Activated naive CD4-positive, alpha-beta T cell treated with anti-CD3 and anti-CD28 coated beads, Interleukin-2, amount 50 U/mL, for 24 hours (primary cell): Measurements from ENCODE around the gene VAMP8.
A peak's percentile ranks its signal among the peaks of the same experiment; 100 is the strongest.
"Not testable (repeated sequence)": the region's sequence is repeated elsewhere in the genome, so short reads cannot be mapped to it uniquely, and the experiment has no call there.

Source experiments
- H3K27ac Mint-ChIP-seq: one replicate; pipeline ENCODE4 v1.8.0; 2021; ENCODE audit warnings: mild to moderate bottlenecking, mixed read lengths
- H3K27me3 Mint-ChIP-seq: one replicate; pipeline ENCODE4 v1.8.0; 2021; ENCODE audit warnings: mixed read lengths
- H3K36me3 Mint-ChIP-seq: one replicate; pipeline ENCODE4 v1.8.0; 2021; ENCODE audit warnings: mixed read lengths
- H3K4me1 Mint-ChIP-seq: one replicate; pipeline ENCODE4 v1.8.0; 2021; ENCODE audit warnings: mixed read lengths
- H3K4me3 Mint-ChIP-seq: one replicate; pipeline ENCODE4 v1.8.0; 2021; ENCODE audit warnings: mild to moderate bottlenecking, mixed read lengths
- H3K9me3 Mint-ChIP-seq: one replicate; pipeline ENCODE4 v1.8.0; 2021; ENCODE audit warnings: mixed read lengths

VAMP8 gene

GRCh38 chr2:85607268-85608215 lies 30.2 kb downstream of the VAMP8 start:
- Mint-ChIP-seq H3K4me1 (peaks cover 64% of the 10 kb centered on the region), H3K4me3 (no peak overlapping the region), H3K27ac (peak overlapping the region; percentile 19), H3K36me3 (peaks cover 4% of the 10 kb centered on the region), H3K27me3 (no peaks in the 10 kb centered on the region), H3K9me3 (no peaks in the 10 kb centered on the region)

DNA sequence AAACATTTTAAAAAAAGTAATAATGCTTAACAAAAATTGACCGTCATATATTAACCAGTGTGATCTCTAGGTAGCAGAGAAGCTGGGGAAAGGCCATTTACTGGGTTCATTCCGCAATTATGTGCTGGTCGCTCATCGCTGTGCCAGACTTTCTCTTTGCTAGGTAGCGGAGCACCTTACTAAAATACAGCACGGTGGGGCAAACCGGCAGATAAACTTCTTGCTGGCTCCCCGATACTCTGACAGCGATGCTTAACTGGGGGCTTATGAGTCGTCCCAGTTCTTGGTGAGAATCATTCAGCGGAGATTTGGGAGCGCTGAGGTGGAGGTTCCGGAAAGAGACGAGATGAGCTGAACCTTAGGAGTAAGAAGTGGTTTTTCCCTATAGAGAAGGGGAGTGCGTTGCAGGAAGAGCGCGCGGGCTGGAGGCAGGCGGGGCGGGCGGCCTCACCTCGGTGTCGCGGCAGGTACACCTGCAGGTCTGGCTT lies 33.9 kb downstream of the VAMP8 start:
- Mint-ChIP-seq H3K9me3 (no peaks in the 10 kb centered on the region), H3K4me3 (peak overlapping the region; percentile 98)

DNA sequence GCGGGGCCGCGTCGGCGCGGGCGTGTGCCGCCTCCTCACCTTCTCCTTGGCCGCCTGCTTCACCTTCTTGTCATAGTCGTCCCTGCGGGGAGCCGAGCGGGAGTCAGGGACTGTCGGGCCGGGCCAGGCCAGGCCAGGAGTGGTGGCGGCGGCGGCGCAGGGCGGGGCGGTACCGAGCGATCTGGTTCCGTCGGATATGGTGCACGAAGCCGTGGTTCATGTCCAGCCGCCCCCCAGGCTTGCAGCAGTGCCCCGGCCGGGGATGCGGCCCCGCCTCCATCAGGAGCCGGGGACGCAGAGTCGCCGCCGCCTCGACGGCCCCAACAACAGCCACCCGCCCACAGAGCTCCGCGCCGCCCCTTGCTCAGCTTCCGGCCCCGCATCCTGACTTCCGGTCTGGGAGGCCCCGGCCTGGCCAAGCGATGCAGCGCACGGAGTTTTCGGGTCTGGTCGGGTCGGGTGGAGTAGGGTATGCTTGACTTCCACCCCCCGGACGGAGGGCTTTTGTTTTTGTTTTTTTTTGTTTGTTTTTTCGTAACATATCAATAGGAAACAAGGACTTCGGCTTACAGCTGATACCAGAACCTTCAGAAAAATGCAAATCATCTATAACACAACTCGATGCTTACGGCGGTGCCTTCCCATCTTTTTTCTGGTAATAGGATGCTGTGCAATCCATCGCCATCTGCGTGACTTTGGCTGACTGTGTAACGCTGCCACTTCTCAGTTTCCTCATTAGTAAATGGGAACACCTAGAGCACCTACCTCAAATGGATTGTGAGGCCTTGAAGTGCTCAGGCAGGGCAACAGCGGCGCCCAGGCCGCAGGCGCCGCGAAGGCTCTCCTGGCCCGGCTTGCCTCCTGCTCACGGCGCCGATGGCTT lies 34.6 kb downstream of the VAMP8 start, which contains the start of gene C2orf68:
C2orf68 (minus strand) TSS at position 362 of the 883 bp plus-strand sequence; CDS start at position 280, 82 bp downstream.
- peak within 1 kb of the TSS; percentile 97 for H3K27ac Mint-ChIP-seq
- peaks cover 35% of the 10 kb centered on the region for H3K4me1 Mint-ChIP-seq
- peaks cover 4% of the 10 kb centered on the region for H3K36me3 Mint-ChIP-seq
- H3K4me3 Mint-ChIP-seq: peak within 1 kb of the TSS; percentile 98
- H3K27me3 Mint-ChIP-seq: no peaks in the 10 kb centered on the region
- H3K9me3 Mint-ChIP-seq: no peaks in the 10 kb centered on the region

More for the DNA sequence above, 33.9 kb downstream of the VAMP8 start:
- H3K4me1 Mint-ChIP-seq: peaks cover 38% of the 10 kb centered on the region
- H3K36me3 Mint-ChIP-seq: peaks cover 4% of the 10 kb centered on the region
- H3K27ac Mint-ChIP-seq: peak overlapping the region; percentile 97
- H3K27me3 Mint-ChIP-seq: no peaks in the 10 kb centered on the region

- Mint-ChIP-seq H3K36me3 (peaks cover 4% of the 10 kb centered on the region), H3K4me3 (no peak overlapping the region), H3K9me3 (no peaks in the 10 kb centered on the region), H3K4me1 (peaks cover 32% of the 10 kb centered on the region), H3K27ac (no peak overlapping the region), H3K27me3 (no peaks in the 10 kb centered on the region)
These were observed 36.5 kb downstream of the VAMP8 start for GRCh38 chr2:85613717-85614515.

- H3K36me3 Mint-ChIP-seq, H3K27ac Mint-ChIP-seq, H3K9me3 Mint-ChIP-seq, H3K27me3 Mint-ChIP-seq, H3K4me3 Mint-ChIP-seq: not testable (repeated sequence)
- H3K4me1 Mint-ChIP-seq: peaks cover 29% of the 10 kb centered on the region
These were observed 37.4 kb downstream of the VAMP8 start for GRCh38 chr2:85614757-85615156.

GRCh38 chr2:85615413-85615728 lies 38.0 kb downstream of the VAMP8 start:
- peak overlapping the region; percentile 36 for H3K4me3 Mint-ChIP-seq
- H3K4me1 Mint-ChIP-seq: peaks cover 23% of the 10 kb centered on the region
- peaks cover 2% of the 10 kb centered on the region for H3K36me3 Mint-ChIP-seq
- no peaks in the 10 kb centered on the region for H3K9me3 Mint-ChIP-seq
- H3K27ac Mint-ChIP-seq: no peak overlapping the region
- no peaks in the 10 kb centered on the region for H3K27me3 Mint-ChIP-seq

GRCh38 chr2:85617723-85618122 lies 40.3 kb downstream of the VAMP8 start:
- H3K9me3 Mint-ChIP-seq, H3K27me3 Mint-ChIP-seq, H3K27ac Mint-ChIP-seq, H3K36me3 Mint-ChIP-seq: not testable (repeated sequence)
- Mint-ChIP-seq H3K4me3 (peak overlapping the region; percentile 96), H3K4me1 (peaks cover 25% of the 10 kb centered on the region)

GRCh38 chr2:85619617-85620016 lies 42.2 kb downstream of the VAMP8 start:
- H3K36me3 Mint-ChIP-seq: peaks cover 11% of the 10 kb centered on the region
- no peak overlapping the region for H3K4me3 Mint-ChIP-seq
- H3K4me1 Mint-ChIP-seq: peaks cover 25% of the 10 kb centered on the region
- H3K27me3 Mint-ChIP-seq: no peaks in the 10 kb centered on the region
- H3K9me3 Mint-ChIP-seq: no peaks in the 10 kb centered on the region
- H3K27ac Mint-ChIP-seq: no peak overlapping the region

GRCh38 chr2:85621338-85621737 lies 44.0 kb downstream of the VAMP8 start:
- Mint-ChIP-seq H3K9me3 (no peaks in the 10 kb centered on the region), H3K27me3 (no peaks in the 10 kb centered on the region), H3K4me1 (peaks cover 21% of the 10 kb centered on the region), H3K4me3 (no peak overlapping the region), H3K36me3 (peaks cover 14% of the 10 kb centered on the region), H3K27ac (no peak overlapping the region)

DNA sequence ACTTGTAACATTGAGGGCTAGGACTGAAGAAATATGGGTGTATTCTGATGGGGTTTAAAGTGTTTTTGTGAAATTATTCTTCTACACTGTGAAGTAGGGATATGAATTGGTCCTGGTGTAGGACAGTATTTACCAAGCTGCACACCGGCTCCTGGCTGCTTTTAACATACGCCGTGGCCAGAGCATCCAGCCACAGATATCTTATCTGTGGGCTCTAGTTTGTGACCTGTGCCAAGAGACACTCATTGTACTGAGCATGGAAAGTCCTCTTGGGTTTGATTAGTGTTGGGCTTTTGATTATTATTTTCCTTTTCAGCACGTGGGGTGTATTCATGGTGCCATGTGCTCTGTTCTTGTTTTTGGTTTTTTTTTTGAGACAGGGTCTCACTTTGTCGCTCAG lies 46.6 kb downstream of the VAMP8 start:
- Mint-ChIP-seq H3K27me3 (no peaks in the 10 kb centered on the region), H3K27ac (no peak overlapping the region), H3K4me3 (no peak overlapping the region), H3K9me3 (no peaks in the 10 kb centered on the region), H3K36me3 (peaks cover 15% of the 10 kb centered on the region), H3K4me1 (peaks cover 21% of the 10 kb centered on the region)

DNA sequence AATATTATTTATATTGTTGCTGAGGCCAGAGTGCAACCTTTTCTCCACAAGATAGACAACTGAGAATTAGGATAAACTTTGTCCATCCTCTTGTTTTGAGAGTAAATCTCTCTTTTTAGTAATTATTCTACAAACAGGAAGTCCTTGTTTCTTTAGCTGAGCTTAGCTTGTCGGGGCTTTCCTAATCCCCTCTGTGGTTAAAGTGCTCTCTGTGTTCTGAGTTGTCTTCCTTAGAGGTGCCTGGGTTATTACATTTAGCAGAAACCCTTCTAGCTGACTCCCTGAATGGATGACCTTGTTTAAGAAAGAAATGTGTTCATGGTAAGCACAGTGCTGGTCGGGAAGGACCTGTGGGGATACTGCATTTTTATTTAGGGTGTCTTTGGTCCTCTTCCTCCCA lies 51.3 kb downstream of the VAMP8 start:
- Mint-ChIP-seq H3K36me3 (peaks cover 17% of the 10 kb centered on the region), H3K9me3 (no peaks in the 10 kb centered on the region), H3K4me1 (peaks cover 12% of the 10 kb centered on the region), H3K4me3 (peak overlapping the region; percentile 19), H3K27ac (peak overlapping the region; percentile 46), H3K27me3 (no peaks in the 10 kb centered on the region)

DNA sequence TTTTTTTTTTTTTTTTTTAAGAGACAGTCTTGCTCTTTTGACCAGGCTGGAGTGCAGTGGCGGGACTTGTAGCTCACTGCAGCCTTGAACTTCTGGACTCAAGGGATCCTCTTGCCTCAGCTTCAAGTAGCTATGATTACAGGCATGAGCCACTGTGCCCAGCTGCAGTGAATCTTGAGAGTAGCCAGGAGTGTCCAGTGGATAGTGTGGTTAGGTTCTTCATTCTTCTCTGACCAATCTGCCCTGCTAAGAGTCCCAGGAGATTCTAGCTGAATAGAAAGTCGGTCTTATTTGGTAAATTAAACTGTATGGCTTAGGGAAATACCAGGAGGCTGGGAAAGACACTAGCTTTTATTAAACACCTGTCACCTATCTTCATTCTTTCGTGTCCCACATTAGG lies 53.9 kb downstream of the VAMP8 start:
- H3K27ac Mint-ChIP-seq: no peak overlapping the region
- H3K4me1 Mint-ChIP-seq: peaks cover 17% of the 10 kb centered on the region
- peaks cover 14% of the 10 kb centered on the region for H3K36me3 Mint-ChIP-seq

More for the DNA sequence above, 53.9 kb downstream of the VAMP8 start:
- H3K4me3 Mint-ChIP-seq: no peak overlapping the region
- H3K27me3 Mint-ChIP-seq: no peaks in the 10 kb centered on the region
- no peaks in the 10 kb centered on the region for H3K9me3 Mint-ChIP-seq
